Measurements from ENCODE around the gene KCNJ2.

GRCh38 chr17:70208825-70209555 lies 39.7 kb downstream of the KCNJ2 start:
- TF ChIP-seq CTCF (IDR thresholded peaks at IDR 0.05), result no peak
- TF ChIP-seq POLR2A (IDR thresholded peaks at IDR 0.05), result no peak
